Activated CD8-positive, alpha-beta memory T cell treated with anti-CD3 and anti-CD28 coated beads for 24 hours (primary cell): ENCODE data around the gene OSBPL8.

ENCODE experiments used
- DNase-seq: peaks from one replicate; pipeline ENCODE4 v3.0.0-alpha.2; 2020

Gene OSBPL8

DNA sequence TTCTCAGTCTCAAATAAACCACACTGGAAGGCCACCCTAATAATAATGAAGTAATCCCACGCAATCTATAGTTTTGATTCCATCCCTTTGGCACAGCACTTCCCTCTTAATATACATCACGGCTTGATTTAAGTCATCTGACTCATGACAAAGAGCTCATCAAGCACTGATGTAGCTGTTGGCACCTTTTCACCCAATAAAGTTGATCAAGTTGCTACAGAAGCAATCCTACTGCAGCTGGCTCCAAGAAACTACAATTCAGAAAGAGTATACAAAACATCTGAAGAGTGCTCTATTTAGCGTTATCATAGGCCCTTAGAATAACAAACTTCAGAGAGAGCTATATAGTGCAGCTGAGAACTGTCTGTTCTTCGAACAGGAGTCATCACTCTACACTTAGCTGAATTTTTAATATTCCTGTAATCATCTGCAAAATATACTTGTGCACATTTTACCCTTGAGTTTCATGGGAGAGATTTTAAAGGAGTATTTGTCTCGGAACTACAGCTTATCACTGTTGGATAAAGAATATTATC, 94.9 kb downstream of the OSBPL8 start:
- DNase-seq = no peak

DNA sequence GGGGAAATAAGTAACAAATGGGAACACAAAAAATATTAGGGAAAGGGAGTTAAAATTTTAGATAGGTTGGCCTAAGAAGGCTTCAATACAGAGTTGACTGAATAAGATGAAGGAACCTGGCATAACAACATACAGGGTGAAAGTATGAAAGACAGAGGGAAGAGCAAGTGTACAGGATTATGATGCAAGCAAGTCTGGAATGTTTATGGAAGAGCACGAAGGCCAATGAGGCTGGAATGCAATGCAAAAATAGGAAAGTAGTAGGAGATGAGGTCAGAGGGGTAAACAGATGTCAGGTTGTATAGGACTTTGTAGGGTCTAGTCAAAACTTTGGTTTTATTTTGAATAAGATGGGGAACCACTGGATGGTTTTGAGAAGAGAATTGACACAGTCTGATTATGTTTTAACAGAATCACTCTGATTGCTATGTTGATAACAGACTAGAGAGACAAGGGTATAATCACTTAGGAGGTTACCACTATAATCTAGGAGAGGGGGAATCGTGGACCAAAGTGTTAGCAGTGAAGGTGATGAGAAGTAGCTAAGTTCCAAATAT, 96.8 kb downstream of the OSBPL8 start:
- DNase-seq = no peak

- DNase-seq = no peak
These were observed 98.8 kb downstream of the OSBPL8 start for GRCh38 chr12:76460807-76461206.

GRCh38 chr12:76457818-76458217, 101.8 kb downstream of the OSBPL8 start:
- DNase-seq = no peak

GRCh38 chr12:76457010-76457409, 102.6 kb downstream of the OSBPL8 start:
- no peak for DNase-seq

DNA sequence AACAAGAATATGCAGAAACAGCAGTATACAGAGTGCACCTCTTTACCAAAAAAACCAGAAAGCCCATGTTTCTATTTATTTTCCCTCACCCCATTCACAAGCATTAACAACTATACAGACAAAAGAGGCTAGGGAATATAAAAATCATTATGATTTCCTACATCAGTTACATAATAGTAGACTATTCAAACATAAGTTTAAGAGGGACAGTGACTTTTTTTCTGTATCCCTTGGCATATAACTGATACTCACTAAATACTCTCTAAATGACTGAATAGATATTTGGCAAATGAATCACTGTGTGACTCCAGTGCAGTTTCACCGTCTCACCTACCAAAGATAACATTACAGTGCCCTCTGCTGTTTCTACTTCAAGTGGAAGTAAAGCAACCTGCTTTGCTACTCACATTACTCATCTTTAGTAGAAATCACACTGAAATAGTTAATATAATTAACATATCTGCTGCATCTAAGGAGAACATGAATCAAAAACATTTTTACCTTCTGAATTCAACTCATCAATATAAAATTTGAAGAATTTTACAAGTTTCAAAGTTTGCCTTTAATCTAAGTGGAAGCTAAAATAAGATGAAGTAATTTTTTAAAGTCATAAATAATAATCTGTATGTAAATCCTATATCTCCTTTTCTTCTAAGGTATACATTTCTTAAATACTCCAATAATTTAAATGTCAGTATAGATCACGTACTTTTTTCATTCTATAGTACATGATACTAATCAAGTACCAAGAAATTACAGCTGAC, 103.8 kb downstream of the OSBPL8 start:
- DNase-seq = no peak

GRCh38 chr12:76451528-76451927, 108.0 kb downstream of the OSBPL8 start:
- DNase-seq = no peak

DNA sequence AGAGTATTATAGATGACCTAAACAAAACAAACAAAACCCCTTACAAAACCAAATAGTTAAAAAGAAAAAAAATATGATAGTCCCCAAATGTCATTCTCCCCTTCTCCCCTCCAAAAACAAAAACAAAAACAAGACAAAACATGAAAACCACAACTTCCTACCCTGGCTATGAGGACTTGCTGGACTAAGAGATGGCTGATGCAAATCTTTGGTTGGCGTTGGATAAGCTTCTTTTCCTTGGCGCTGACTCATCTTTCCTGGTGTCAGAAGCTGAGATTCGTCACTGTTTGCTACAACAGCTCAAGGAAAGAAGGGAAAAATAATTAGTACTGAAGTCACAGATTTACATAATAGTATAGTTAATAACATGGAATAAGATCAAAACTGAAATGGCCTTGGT, 108.9 kb downstream of the OSBPL8 start:
- DNase-seq = no peak

GRCh38 chr12:76449993-76450392, 109.6 kb downstream of the OSBPL8 start:
- no peak for DNase-seq

GRCh38 chr12:76449583-76449982, 110.0 kb downstream of the OSBPL8 start:
- DNase-seq = no peak

DNA sequence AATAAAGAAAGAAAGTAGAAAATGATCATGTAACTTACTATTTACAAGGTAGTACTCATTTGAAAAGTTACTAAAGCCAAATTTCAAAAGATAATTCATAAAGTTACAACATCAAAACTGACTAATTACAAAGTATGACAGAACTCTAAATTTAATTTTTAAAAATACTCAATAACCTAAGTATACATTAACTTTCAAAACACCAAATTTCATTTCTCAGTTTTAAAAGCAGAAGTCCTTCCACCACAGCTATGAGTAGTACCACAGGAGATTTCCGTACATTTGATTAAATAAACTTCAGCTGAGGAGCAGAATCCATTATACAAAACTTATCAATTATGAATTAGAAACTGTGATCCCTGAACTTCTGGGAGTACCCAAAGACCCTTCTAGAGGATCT, 110.6 kb downstream of the OSBPL8 start:
- no peak for DNase-seq

GRCh38 chr12:76446090-76446489, 113.5 kb downstream of the OSBPL8 start:
- DNase-seq = no peak

GRCh38 chr12:76445462-76445861, 114.1 kb downstream of the OSBPL8 start:
- no peak for DNase-seq

GRCh38 chr12:76444408-76444984, 115.1 kb downstream of the OSBPL8 start:
- DNase-seq = no peak

DNA sequence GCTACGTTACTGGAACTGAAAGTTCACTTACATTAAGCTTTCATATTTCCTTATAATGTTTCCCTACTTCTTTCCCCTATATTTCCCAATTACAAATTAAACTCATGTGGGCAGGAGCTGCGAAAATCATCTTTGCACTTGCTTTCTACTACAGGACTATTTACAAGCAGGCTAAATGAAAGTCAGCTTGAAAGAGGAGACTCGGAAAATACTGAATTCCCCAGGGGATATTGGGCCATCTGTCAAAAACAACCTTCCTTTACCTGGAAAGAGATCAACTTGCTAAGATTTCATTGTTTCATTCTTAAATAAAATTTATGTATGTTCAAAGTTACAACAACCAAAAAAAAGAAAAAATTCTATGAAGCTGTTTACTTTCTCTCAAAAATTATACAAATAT, 118.6 kb downstream of the OSBPL8 start:
- DNase-seq = no peak

DNA sequence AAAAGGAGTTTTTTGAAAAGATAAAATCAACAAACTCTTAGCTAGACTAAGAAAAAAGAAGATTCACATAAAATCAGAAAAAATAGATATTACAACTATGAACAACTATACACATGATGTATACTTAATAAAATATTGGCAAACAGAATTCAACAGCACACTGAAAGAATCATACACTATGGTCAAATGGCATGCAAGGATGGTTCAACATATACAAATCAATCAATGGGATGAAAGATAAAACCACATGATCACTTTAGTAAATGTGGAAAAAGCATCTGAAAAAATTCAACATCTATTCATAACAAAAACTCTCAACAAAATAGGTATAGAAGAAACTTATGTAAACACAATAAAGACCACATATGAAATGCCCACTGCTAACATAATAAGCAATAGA, 126.8 kb downstream of the OSBPL8 start:
- no peak for DNase-seq

- no peak for DNase-seq
These were observed 131.5 kb downstream of the OSBPL8 start for GRCh38 chr12:76428117-76428516.

DNA sequence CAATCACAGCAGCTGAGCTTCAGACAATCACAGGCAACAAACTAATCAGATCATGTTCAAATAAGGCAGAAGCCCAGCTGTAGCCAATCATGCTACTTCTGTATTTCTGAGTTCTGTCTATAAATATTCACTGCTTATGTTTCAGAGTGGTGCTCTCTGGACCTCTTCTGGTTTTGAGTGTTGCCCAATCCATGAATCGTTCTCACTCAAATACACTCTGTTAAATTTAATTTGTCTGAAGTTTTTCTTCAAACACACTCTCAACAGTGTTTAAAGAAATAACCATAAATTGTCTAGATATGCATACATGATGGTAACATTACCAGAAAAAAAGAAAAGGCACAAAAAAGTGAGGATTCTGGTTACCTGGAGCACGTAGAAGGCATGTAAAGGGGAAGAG, 133.4 kb downstream of the OSBPL8 start:
- no peak for DNase-seq

DNA sequence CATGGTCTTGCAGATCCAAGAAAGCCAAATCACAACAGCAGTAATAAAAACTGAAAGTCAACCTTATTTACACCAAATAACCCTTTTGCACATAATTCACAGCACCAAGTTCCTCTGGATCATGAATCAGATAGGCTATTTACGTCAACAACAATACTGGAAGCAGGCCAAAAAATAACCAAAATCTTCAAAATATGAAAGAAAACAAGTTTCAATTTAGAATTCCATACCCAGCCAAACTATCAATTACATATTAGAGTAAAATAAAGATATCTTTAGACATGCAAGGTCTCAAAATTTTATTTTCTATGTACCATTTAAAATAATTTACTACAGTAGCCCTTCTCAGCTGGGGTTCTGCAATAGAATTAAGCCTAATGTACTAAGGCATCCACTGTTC, 134.6 kb downstream of the OSBPL8 start:
- DNase-seq = no peak

DNA sequence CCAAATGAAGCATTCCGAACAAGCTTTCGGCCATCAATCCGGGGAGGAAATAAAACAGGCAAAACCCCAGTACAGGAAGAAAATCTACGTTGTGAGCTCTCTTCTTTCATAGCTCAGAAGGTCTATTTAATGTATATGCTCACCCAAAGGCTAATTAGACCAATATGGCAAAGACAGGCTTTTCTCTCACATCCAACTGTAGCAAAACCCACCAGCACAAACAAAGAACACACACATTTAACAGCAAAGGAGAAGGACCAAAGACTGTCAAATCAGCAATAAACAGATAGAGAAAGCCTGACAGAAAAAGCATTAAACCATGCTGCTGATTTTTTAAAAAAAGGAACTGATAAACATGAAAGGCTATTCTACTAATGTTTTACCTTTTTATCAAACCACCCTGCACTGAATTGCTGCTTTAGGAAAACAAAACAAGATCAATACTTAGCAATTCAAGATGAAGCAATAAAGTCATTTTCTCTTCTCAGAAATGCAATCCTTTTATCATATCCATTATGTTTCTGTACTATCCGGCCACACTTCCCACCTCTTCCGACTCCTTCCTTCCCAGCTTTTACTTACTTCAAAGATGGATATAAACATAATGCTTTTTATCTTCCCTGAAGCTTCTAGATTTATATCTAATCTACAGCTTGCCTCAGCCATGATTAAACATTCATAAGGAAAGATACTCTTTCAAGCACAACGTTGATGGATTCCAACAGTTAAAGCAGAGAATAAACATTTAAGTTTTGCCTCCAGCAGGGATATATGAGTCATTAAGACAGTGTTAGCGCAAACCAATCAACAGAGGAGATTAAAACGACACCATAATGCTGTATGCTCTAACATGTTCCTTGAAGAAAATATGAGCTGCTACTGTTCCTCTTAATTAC, 136.8 kb downstream of the OSBPL8 start:
- no peak for DNase-seq

DNA sequence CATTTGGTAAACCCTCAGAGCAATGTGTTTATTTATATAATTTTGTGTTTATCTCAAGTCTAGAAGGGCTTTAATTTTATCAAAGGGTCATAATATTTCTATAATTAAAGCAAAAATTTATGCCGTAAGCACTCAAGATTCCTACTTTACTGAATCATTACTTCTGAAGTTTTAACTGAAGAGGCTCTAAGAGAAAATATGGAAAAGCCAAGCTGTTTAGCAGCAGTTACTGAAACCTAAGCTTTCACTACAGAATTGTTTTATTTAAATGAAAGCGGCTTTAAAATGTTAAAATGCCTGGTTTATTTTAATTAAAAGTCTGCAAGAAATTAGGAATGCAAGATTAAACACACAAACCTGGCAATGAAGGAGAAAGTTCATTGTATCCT, 137.4 kb downstream of the OSBPL8 start:
- DNase-seq = no peak

DNA sequence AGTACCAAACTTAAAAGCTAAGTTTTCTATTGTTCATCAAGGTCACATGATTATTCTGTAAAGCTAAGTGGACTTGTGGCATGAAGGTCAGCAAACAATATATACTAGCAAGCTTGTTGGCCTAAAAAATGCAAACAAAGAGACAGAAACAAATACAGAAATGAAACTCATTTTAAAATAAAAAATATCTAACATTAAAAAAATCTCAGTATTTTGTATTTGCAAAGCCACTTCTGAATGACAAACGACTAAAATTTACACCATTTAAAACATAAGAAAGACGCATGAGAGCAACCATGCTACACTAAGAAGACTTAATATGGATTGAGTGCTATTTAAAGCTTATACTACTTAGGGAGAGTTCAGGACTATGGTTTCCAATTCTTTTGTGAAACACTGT, 138.5 kb downstream of the OSBPL8 start:
- DNase-seq = no peak

DNA sequence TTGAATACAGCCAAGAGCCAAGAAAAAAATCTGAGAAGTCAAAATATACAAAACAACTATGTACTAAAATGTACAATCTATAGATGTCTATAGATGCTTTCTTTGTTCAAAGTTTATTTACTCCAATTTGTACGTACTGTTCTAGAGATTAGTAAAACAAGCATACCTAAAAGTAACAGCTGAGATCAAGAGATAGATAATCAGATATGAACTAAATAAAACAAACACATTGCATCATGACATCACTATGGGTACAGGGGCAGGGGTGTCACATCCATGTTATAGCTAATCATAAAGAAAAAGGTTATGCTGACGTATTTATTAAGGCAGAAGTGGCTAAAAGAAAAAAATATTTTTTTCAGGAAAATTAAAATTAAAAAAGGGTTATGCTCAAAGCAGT, 139.3 kb downstream of the OSBPL8 start:
- no peak for DNase-seq
